Caco-2 (cell line): ENCODE data around the gene TMEM208. TPM values are rescaled to one million over a fixed set of nuclear protein-coding genes. Genes with fewer than 3 reads are reported as not detected.

Experiments
- BruUV-seq: library from RNA; stranded (reverse); fragments of 400-500 nt; replicated peaks from 2 replicates; lab custom pipeline; 2021; lab: Mats Ljungman, UMichigan
- CTCF ChIA-PET: fragments of 300-600 bp; sonication (Branson Sonifier 250); formaldehyde crosslinking; loops from one replicate; lab custom pipeline; 2022; ENCODE audit warnings: antibody characterized with exemption; lab: Charles Lee
- POLR2A ChIA-PET: fragments of 300-600 bp; sonication (Branson Sonifier 250); formaldehyde crosslinking; loops from one replicate; lab custom pipeline; 2022; ENCODE audit warnings: antibody characterized with exemption; lab: Charles Lee
- DNase-seq, 2 experiments: peaks; one replicate each; pipeline versions ENCODE4 v3.0.0 to v3.0.0-alpha.2; 2020 to 2022
- H3K27me3 ChIP-seq: replicated peaks from 2 replicates; pipeline ENCODE4 v1.6.0; 2011; ENCODE audit warnings: low read length; ENCODE audit not compliant: control insufficient read depth, insufficient read depth
- H3K36me3 ChIP-seq: 2 replicates; pipeline ENCODE4 v1.5.1; 2011; ENCODE audit warnings: low read length; ENCODE audit not compliant: control insufficient read depth, insufficient read depth
- H3K4me1 ChIP-seq: fragments of 250-450 bp; sonication (Bioruptor Pico); 2 replicates; pipeline ENCODE4 v1.5.1; 2020; ENCODE audit warnings: mild to moderate bottlenecking
- H3K4me3 ChIP-seq: 2 replicates; pipeline ENCODE4 v1.5.1; 2011; ENCODE audit warnings: low read depth, mild to moderate bottlenecking, control low read depth, low read length
- H3K9me3 ChIP-seq: fragments of 250-450 bp; sonication (Bioruptor Pico); 2 replicates; pipeline ENCODE4 v1.5.1; 2020; ENCODE audit warnings: mild to moderate bottlenecking, moderate library complexity
- H3K27ac Mint-ChIP-seq: one replicate; pipeline ENCODE4 v1.8.0; 2022; ENCODE audit warnings: mixed read lengths; ENCODE audit not compliant: unreplicated experiment
- H3K27me3 Mint-ChIP-seq: one replicate; pipeline ENCODE4 v1.8.0; 2022; ENCODE audit warnings: mixed read lengths; ENCODE audit not compliant: insufficient read depth, unreplicated experiment
- H3K36me3 Mint-ChIP-seq: one replicate; pipeline ENCODE4 v1.8.0; 2022; ENCODE audit warnings: mild to moderate bottlenecking, mixed read lengths; ENCODE audit not compliant: insufficient read depth, unreplicated experiment
- H3K4me1 Mint-ChIP-seq: one replicate; pipeline ENCODE4 v1.8.0; 2022; ENCODE audit warnings: low read depth, mixed read lengths; ENCODE audit not compliant: unreplicated experiment
- H3K4me3 Mint-ChIP-seq: one replicate; pipeline ENCODE4 v1.8.0; 2022; ENCODE audit warnings: mild to moderate bottlenecking, moderate library complexity, mixed read lengths; ENCODE audit not compliant: unreplicated experiment
- H3K9me3 Mint-ChIP-seq: one replicate; pipeline ENCODE4 v1.8.0; 2022; ENCODE audit warnings: mixed read lengths; ENCODE audit not compliant: unreplicated experiment
- intact Hi-C: fragments of 100-400 bp; cut with micrococcal nuclease; formaldehyde crosslinking; loops from one replicate; pipeline ENCODE4 v1.10.0; 2022; ENCODE audit not compliant: unreplicated experiment
- total RNA-seq: library from RNA; stranded (reverse); gene quantifications from 2 replicates; pipeline ENCODE4 v1.2.3, GENCODE V29; 2022
- TF ChIP-seq, protein P1 (sequence below), 2 experiments: fragments of 200-600 bp in 1 of 2; IDR thresholded peaks; 1 replicate in 1 of 2; 2 replicates in 1 of 2; pipeline versions ENCODE4 v1.5.1 to v1.8.0; 2011 to 2022; ENCODE audit warnings: antibody characterized with exemption in 1 of 2, control low read depth in 1 of 2, inconsistent platforms in 1 of 2, low read depth in 1 of 2, low read length in 1 of 2, mild to moderate bottlenecking in 1 of 2, moderate library complexity in 1 of 2; ENCODE audit not compliant: insufficient read depth in 1 of 2, severe bottlenecking in 1 of 2, unreplicated experiment in 1 of 2

Gene TMEM208
- total RNA-seq, 1 experiment from 2014 or later: 69.7 TPM

DNA sequence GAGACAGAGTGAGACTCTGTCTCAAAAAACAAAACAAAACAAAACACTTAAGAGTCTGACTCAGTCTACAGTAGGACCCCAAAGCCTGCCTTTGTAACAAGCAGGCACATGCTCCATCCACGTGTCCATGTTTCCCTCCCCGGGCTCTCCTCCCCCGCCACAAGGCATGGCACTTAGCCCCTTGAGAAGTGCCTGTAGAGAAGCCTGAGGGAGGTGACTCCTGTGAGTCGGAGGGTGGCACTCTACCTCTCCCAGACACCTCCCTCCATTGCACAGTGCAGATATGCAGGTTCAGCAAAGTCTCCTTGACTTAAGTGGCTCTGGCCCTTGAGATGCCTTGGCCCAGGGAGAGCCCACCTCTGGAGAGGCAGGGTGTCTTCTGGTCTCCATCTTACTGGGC lies 13.6 kb downstream of the TMEM208 start:
- POLR2A ChIA-PET: interaction anchor here (0.9 kb wide), 1 partner anchor 14 kb away, joined by 5 read pairs; the partner anchor contains the start of gene TMEM208
- Histone ChIP-seq H3K36me3 (no peaks in the 10 kb centered on the region), H3K4me3 (no peak overlapping the region), H3K4me1 (peaks cover 42% of the 10 kb centered on the region), H3K9me3 (no peaks in the 10 kb centered on the region), H3K27me3 (no peaks in the 10 kb centered on the region)
- TF ChIP-seq, protein P1, sequence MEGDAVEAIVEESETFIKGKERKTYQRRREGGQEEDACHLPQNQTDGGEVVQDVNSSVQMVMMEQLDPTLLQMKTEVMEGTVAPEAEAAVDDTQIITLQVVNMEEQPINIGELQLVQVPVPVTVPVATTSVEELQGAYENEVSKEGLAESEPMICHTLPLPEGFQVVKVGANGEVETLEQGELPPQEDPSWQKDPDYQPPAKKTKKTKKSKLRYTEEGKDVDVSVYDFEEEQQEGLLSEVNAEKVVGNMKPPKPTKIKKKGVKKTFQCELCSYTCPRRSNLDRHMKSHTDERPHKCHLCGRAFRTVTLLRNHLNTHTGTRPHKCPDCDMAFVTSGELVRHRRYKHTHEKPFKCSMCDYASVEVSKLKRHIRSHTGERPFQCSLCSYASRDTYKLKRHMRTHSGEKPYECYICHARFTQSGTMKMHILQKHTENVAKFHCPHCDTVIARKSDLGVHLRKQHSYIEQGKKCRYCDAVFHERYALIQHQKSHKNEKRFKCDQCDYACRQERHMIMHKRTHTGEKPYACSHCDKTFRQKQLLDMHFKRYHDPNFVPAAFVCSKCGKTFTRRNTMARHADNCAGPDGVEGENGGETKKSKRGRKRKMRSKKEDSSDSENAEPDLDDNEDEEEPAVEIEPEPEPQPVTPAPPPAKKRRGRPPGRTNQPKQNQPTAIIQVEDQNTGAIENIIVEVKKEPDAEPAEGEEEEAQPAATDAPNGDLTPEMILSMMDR (IDR thresholded peaks at IDR 0.05; ENCODE audit: insufficient read depth in 1 of 2, low read depth in 1 of 2, low read length in 1 of 2, severe bottlenecking in 1 of 2, unreplicated experiment in 1 of 2): no peak
- Mint-ChIP-seq H3K27ac (peak overlapping the region; percentile 87), H3K9me3 (no peaks in the 10 kb centered on the region), H3K27me3 (no peaks in the 10 kb centered on the region), H3K4me3 (no peak overlapping the region), H3K4me1 (peaks cover 30% of the 10 kb centered on the region), H3K36me3 (peaks cover 43% of the 10 kb centered on the region)
- intact Hi-C loops: no loop called here
- DNase-seq: no peak
- no TSS peak for BruUV-seq
- CTCF ChIA-PET: no interaction called here

DNA sequence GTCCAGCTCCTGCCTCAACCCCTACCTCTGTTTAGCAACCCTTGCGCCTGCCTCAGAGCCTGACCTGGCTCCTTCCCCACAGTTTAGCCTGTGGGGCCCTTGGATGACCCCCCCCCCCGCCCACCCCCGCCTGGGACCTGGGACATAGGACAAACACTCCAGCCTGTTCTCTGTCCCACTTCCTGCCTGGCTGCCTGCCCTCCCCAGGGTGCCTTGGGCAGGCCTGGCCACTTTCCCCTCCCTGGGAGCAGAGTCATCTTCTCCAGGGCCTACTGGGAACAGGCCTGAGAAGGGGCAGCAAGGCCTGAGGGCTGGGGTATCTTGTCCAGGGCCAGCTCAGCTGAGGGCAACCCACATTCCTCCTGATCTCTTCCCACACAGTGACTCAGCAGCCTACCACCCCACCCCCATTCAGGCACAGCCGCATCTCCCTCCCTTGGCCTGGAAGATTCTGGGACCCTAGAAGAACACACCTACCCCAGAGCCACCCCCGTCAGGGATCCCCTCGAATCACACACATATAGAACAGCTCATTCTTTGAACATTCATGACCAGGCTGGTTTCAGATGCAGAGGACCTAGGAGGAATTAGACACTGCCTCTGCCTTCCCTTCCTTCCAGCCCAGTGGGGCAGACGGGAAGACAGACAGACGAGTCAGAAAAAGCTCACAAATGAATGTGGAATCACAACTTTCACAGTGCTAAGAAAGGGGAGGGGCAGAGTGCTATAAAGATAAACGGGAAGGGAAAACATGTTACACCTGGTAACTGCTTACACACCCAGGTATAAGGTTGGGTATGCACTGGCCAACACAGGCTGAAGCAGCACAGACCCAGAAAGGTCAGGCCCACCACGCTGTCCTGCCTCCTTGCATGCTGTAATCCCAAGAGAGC lies 14.3 kb downstream of the TMEM208 start:
- Histone ChIP-seq H3K9me3 (no peaks in the 10 kb centered on the region), H3K27me3 (no peaks in the 10 kb centered on the region), H3K4me3 (no peak overlapping the region), H3K4me1 (peaks cover 42% of the 10 kb centered on the region), H3K36me3 (no peaks in the 10 kb centered on the region)
- H3K27ac Mint-ChIP-seq: peak overlapping the region; percentile 87
- peaks cover 30% of the 10 kb centered on the region for H3K4me1 Mint-ChIP-seq
- intact Hi-C loops: no loop called here
- ChIA-PET POLR2A (interaction anchor here (0.6 to 0.9 kb wide), 2 partner anchors 15 to 203 kb away, joined by 4 to 5 read pairs; partner anchors contain the start of gene TMEM208), CTCF (no interaction called here)
- TF ChIP-seq, protein P1 (IDR thresholded peaks at IDR 0.05; ENCODE audit: insufficient read depth in 1 of 2, low read depth in 1 of 2, low read length in 1 of 2, severe bottlenecking in 1 of 2, unreplicated experiment in 1 of 2): no peak
- BruUV-seq: no TSS peak
- H3K4me3 Mint-ChIP-seq: peak overlapping the region; percentile 22
- H3K27me3 Mint-ChIP-seq: no peaks in the 10 kb centered on the region
- no peaks in the 10 kb centered on the region for H3K9me3 Mint-ChIP-seq
- H3K36me3 Mint-ChIP-seq: peaks cover 41% of the 10 kb centered on the region
- peak; percentile 71 to 78 for DNase-seq

DNA sequence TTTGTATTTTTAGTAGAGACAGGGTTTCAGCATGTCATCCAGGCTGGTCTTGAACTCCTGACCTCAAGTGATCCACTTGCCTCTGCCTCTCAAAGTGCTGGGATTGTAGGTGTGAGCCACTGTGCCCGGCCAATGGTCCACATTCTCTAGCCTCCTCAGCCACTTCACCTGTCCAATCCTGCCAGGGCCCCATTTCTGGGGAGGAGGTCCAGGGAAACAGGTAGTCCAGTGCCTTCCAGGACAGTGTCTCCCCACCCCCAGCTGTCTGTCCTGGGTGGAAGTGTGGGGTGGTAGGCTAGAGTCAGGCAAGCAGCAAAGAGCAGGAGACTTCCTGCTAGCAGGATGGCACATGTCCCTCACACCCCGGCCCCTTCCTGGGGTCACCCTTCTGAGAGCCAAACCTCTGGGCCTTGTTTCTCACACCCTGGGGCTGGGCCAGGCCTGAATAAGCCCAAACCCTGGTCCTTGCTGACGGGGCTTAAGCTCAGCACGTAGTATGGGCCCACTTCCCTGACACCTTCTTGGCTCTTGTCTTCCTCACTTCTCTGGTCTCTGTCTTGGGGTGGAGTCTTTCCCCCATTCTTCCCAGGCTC lies 15.3 kb downstream of the TMEM208 start:
- H3K27ac Mint-ChIP-seq: peak overlapping the region; percentile 87
- TF ChIP-seq, protein P1 (IDR thresholded peaks at IDR 0.05; ENCODE audit: insufficient read depth in 1 of 2, low read depth in 1 of 2, low read length in 1 of 2, severe bottlenecking in 1 of 2, unreplicated experiment in 1 of 2): no peak
- intact Hi-C loops: no loop called here
- Histone ChIP-seq H3K4me3 (no peak overlapping the region), H3K9me3 (no peaks in the 10 kb centered on the region), H3K36me3 (no peaks in the 10 kb centered on the region), H3K4me1 (peaks cover 42% of the 10 kb centered on the region), H3K27me3 (no peaks in the 10 kb centered on the region)
- H3K27me3 Mint-ChIP-seq: no peaks in the 10 kb centered on the region
- no peak for DNase-seq
- no TSS peak for BruUV-seq
- peaks cover 41% of the 10 kb centered on the region for H3K36me3 Mint-ChIP-seq
- no peaks in the 10 kb centered on the region for H3K9me3 Mint-ChIP-seq
- no peak overlapping the region for H3K4me3 Mint-ChIP-seq
- H3K4me1 Mint-ChIP-seq: peaks cover 31% of the 10 kb centered on the region
- POLR2A ChIA-PET: no interaction called here
- CTCF ChIA-PET: no interaction called here
